GM12865 (cell line): Measurements from ENCODE around the gene ARHGAP42.

Experiments
- DNase-seq: peaks from one replicate; pipeline ENCODE4 v3.0.0; 2010; ENCODE audit warnings: low read depth
- H3K4me3 ChIP-seq: 2 replicates; pipeline ENCODE4 v1.5.1; 2011; ENCODE audit warnings: mild to moderate bottlenecking, low read depth, low read length, control low read depth
- CTCF ChIP-seq: IDR thresholded peaks from 2 replicates; pipeline ENCODE4 v1.5.1; 2011; ENCODE audit warnings: low read length, control low read depth, low read depth, inconsistent platforms; ENCODE audit not compliant: insufficient read depth; ENCODE audit errors: missing control alignments

The ARHGAP42 gene

DNA sequence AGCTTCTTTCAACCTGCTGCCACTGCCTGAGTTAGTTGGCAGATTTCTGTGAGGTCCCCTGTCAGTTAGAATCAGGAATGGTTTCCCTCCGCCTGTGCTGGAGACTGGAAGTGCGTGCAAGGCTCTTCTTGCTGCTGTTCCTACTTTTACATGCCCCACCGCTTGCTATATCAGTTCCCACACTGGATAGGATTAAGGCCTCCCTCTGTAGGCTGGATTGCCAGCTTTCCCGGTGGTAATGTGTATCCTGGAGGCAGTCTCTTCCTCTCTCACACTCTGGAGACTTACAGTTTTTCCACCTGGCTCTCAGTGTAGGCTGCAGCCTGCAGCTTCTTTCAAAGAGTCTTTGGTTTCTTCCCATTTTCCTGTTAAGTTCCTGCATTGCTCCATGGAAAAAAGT is 66.5 kb downstream of the ARHGAP42 start:
- H3K4me3 ChIP-seq = no peak overlapping the region
- TF ChIP-seq CTCF = no peak
- DNase-seq = no peak

- no peak overlapping the region for H3K4me3 ChIP-seq
- DNase-seq = no peak
- no peak for TF ChIP-seq CTCF
Measured at GRCh38 chr11:100756559-100756958, 69.5 kb downstream of the ARHGAP42 start.

DNA sequence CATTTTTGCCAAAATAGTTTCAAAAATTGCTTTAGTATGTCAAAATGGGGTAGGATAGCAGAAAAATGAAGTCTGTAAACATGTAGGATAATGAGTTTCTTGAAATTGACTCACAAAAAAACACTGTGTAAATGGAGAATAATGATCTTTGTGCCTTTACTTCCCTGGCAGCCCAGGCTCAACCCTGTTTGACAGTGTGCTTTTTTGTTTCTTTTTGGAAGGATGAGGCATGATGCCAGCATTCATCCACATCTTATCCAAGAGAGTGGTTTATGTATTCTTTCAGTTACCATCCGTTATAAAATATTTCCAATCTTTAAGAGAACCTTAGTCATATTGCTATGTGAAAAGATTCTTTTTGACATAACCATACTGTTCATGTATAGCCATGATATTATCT is 70.6 kb downstream of the ARHGAP42 start:
- TF ChIP-seq CTCF = no peak
- no peak for DNase-seq
- no peak overlapping the region for H3K4me3 ChIP-seq

- TF ChIP-seq CTCF = no peak
- H3K4me3 ChIP-seq = no peak overlapping the region
- no peak for DNase-seq
Measured at GRCh38 chr11:100759106-100759505, 72.0 kb downstream of the ARHGAP42 start.

GRCh38 chr11:100759856-100760255 is 72.8 kb downstream of the ARHGAP42 start:
- no peak for DNase-seq
- no peak overlapping the region for H3K4me3 ChIP-seq
- no peak for TF ChIP-seq CTCF

DNA sequence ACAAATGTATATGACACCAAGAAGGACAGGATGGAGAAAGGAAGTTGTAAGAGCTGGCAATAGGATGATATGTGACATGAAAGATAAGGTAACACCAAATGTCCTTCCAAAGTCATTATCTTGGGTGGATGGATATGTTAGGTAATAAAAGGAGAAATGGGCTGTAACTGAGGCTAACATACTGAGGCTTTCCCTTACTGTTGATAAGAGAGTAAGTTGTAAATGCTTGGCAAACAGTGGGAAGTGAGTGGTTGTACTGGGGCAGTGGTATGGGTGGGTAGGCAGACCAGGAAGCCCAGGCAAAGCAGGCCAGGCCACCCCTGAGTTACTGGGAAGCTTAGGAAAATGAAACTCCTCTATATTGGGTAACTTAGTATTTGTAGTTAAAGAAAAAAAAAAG is 73.7 kb downstream of the ARHGAP42 start:
- H3K4me3 ChIP-seq = no peak overlapping the region
- TF ChIP-seq CTCF = no peak
- DNase-seq = no peak

- no peak for TF ChIP-seq CTCF
- no peak overlapping the region for H3K4me3 ChIP-seq
- no peak for DNase-seq
Measured at GRCh38 chr11:100761841-100762240, 74.8 kb downstream of the ARHGAP42 start.
